ENCODE results near the gene PRDM16.
"Not testable (repeated sequence)": the region's sequence is repeated elsewhere in the genome, so short reads cannot be mapped to it uniquely, and the experiment has no call there.

PRDM16 gene

GRCh38 chr1:3164671-3165070 lies 95.7 kb downstream of the PRDM16 start:
- no peaks in the 10 kb centered on the region for H3K4me1 ChIP-seq (ENCODE audit: insufficient read depth, low read length)
- H3K36me3 ChIP-seq (ENCODE audit: insufficient read depth, low read length) = no peaks in the 10 kb centered on the region
- no peaks in the 10 kb centered on the region for H3K9me3 ChIP-seq (ENCODE audit: control insufficient read depth, insufficient read depth, low read length)
- no peak overlapping the region for H3K9ac ChIP-seq (ENCODE audit: low read depth, low read length)

- H3K36me3 ChIP-seq (ENCODE audit: insufficient read depth, low read length); H3K9me3 ChIP-seq (ENCODE audit: control insufficient read depth, insufficient read depth, low read length); H3K4me1 ChIP-seq (ENCODE audit: insufficient read depth, low read length): not testable (repeated sequence)
Observed at GRCh38 chr1:3165189-3165588, 96.2 kb downstream of the PRDM16 start.

GRCh38 chr1:3166206-3166918 lies 97.4 kb downstream of the PRDM16 start:
- no peaks in the 10 kb centered on the region for H3K36me3 ChIP-seq (ENCODE audit: insufficient read depth, low read length)
- no peaks in the 10 kb centered on the region for H3K9me3 ChIP-seq (ENCODE audit: control insufficient read depth, insufficient read depth, low read length)
- H3K9ac ChIP-seq (ENCODE audit: low read depth, low read length) = no peak overlapping the region
- no peaks in the 10 kb centered on the region for H3K4me1 ChIP-seq (ENCODE audit: insufficient read depth, low read length)

More at GRCh38 chr1:3165189-3165588, 96.2 kb downstream of the PRDM16 start:
- H3K9ac ChIP-seq (ENCODE audit: low read depth, low read length) = not testable (repeated sequence)

- H3K9me3 ChIP-seq (ENCODE audit: control insufficient read depth, insufficient read depth, low read length) = no peaks in the 10 kb centered on the region
- no peak overlapping the region for H3K9ac ChIP-seq (ENCODE audit: low read depth, low read length)
- H3K36me3 ChIP-seq (ENCODE audit: insufficient read depth, low read length) = no peaks in the 10 kb centered on the region
- H3K4me1 ChIP-seq (ENCODE audit: insufficient read depth, low read length) = no peaks in the 10 kb centered on the region
Observed at GRCh38 chr1:3167255-3167654, 98.3 kb downstream of the PRDM16 start.

- Histone ChIP-seq H3K9ac (ENCODE audit: low read depth, low read length) (no peak overlapping the region), H3K36me3 (ENCODE audit: insufficient read depth, low read length) (no peaks in the 10 kb centered on the region), H3K4me1 (ENCODE audit: insufficient read depth, low read length) (no peaks in the 10 kb centered on the region), H3K9me3 (ENCODE audit: control insufficient read depth, insufficient read depth, low read length) (no peaks in the 10 kb centered on the region)
Observed at GRCh38 chr1:3168678-3169077, 99.7 kb downstream of the PRDM16 start.

GRCh38 chr1:3169665-3170356 lies 100.8 kb downstream of the PRDM16 start:
- Histone ChIP-seq H3K36me3 (ENCODE audit: insufficient read depth, low read length) (no peaks in the 10 kb centered on the region), H3K9me3 (ENCODE audit: control insufficient read depth, insufficient read depth, low read length) (no peaks in the 10 kb centered on the region), H3K9ac (ENCODE audit: low read depth, low read length) (no peak overlapping the region), H3K4me1 (ENCODE audit: insufficient read depth, low read length) (no peaks in the 10 kb centered on the region)

GRCh38 chr1:3170561-3171453 lies 101.8 kb downstream of the PRDM16 start:
- H3K4me1 ChIP-seq (ENCODE audit: insufficient read depth, low read length) = no peaks in the 10 kb centered on the region
- H3K9ac ChIP-seq (ENCODE audit: low read depth, low read length) = no peak overlapping the region
- no peaks in the 10 kb centered on the region for H3K36me3 ChIP-seq (ENCODE audit: insufficient read depth, low read length)
- no peaks in the 10 kb centered on the region for H3K9me3 ChIP-seq (ENCODE audit: control insufficient read depth, insufficient read depth, low read length)

GRCh38 chr1:3171761-3172160 lies 102.8 kb downstream of the PRDM16 start:
- Histone ChIP-seq H3K4me1 (ENCODE audit: insufficient read depth, low read length) (no peaks in the 10 kb centered on the region), H3K9me3 (ENCODE audit: control insufficient read depth, insufficient read depth, low read length) (no peaks in the 10 kb centered on the region), H3K9ac (ENCODE audit: low read depth, low read length) (no peak overlapping the region), H3K36me3 (ENCODE audit: insufficient read depth, low read length) (no peaks in the 10 kb centered on the region)

GRCh38 chr1:3172431-3173380 lies 103.7 kb downstream of the PRDM16 start:
- Histone ChIP-seq H3K9ac (ENCODE audit: low read depth, low read length) (no peak overlapping the region), H3K9me3 (ENCODE audit: control insufficient read depth, insufficient read depth, low read length) (no peaks in the 10 kb centered on the region), H3K36me3 (ENCODE audit: insufficient read depth, low read length) (no peaks in the 10 kb centered on the region), H3K4me1 (ENCODE audit: insufficient read depth, low read length) (no peaks in the 10 kb centered on the region)

- Histone ChIP-seq H3K4me1 (ENCODE audit: insufficient read depth, low read length) (no peaks in the 10 kb centered on the region), H3K9me3 (ENCODE audit: control insufficient read depth, insufficient read depth, low read length) (no peaks in the 10 kb centered on the region), H3K9ac (ENCODE audit: low read depth, low read length) (no peak overlapping the region), H3K36me3 (ENCODE audit: insufficient read depth, low read length) (no peaks in the 10 kb centered on the region)
Observed at GRCh38 chr1:3173381-3173980, 104.5 kb downstream of the PRDM16 start.

- H3K4me1 ChIP-seq (ENCODE audit: insufficient read depth, low read length) = no peaks in the 10 kb centered on the region
- H3K36me3 ChIP-seq (ENCODE audit: insufficient read depth, low read length) = no peaks in the 10 kb centered on the region
- H3K9ac ChIP-seq (ENCODE audit: low read depth, low read length) = no peak overlapping the region
- H3K9me3 ChIP-seq (ENCODE audit: control insufficient read depth, insufficient read depth, low read length) = no peaks in the 10 kb centered on the region
Observed at GRCh38 chr1:3174487-3175247, 105.7 kb downstream of the PRDM16 start.

- Histone ChIP-seq H3K36me3 (ENCODE audit: insufficient read depth, low read length) (no peaks in the 10 kb centered on the region), H3K9me3 (ENCODE audit: control insufficient read depth, insufficient read depth, low read length) (no peaks in the 10 kb centered on the region; the same call in 1 of the 2 replicates), H3K9ac (ENCODE audit: low read depth, low read length) (no peak overlapping the region), H3K4me1 (ENCODE audit: insufficient read depth, low read length) (no peaks in the 10 kb centered on the region)
Observed at GRCh38 chr1:3175486-3175885, 106.5 kb downstream of the PRDM16 start.

- no peak overlapping the region for H3K9ac ChIP-seq (ENCODE audit: low read depth, low read length)
- H3K36me3 ChIP-seq (ENCODE audit: insufficient read depth, low read length) = no peaks in the 10 kb centered on the region
- no peaks in the 10 kb centered on the region for H3K4me1 ChIP-seq (ENCODE audit: insufficient read depth, low read length)
- H3K9me3 ChIP-seq (ENCODE audit: control insufficient read depth, insufficient read depth, low read length) = no peaks in the 10 kb centered on the region; the same call in 1 of the 2 replicates
Observed at GRCh38 chr1:3176028-3176427, 107.0 kb downstream of the PRDM16 start.
